GM12875 (cell line): ENCODE results near the gene MAML2.
"Not testable (repeated sequence)": the region's sequence is repeated elsewhere in the genome, so short reads cannot be mapped to it uniquely, and the experiment has no call there.

Experiments
- H3K4me3 ChIP-seq: one replicate; pipeline ENCODE4 v1.5.1; 2011; ENCODE audit warnings: low read depth, low read length, control low read depth
- CTCF ChIP-seq: IDR thresholded peaks from 2 replicates; pipeline ENCODE4 v1.5.1; 2011; ENCODE audit warnings: low read depth, mild to moderate bottlenecking, control low read depth, inconsistent platforms, low read length, moderate library complexity, borderline replicate concordance; ENCODE audit not compliant: insufficient read depth

Gene MAML2

GRCh38 chr11:96293598-96294021 is 49.4 kb downstream of the MAML2 start:
- no peak overlapping the region for H3K4me3 ChIP-seq
- TF ChIP-seq CTCF = no peak

GRCh38 chr11:96293109-96293508 is 49.9 kb downstream of the MAML2 start:
- no peak for TF ChIP-seq CTCF
- H3K4me3 ChIP-seq = no peak overlapping the region

GRCh38 chr11:96292291-96293010 is 50.5 kb downstream of the MAML2 start:
- no peak overlapping the region for H3K4me3 ChIP-seq
- TF ChIP-seq CTCF = no peak

- no peak for TF ChIP-seq CTCF
- H3K4me3 ChIP-seq = no peak overlapping the region
These were observed 52.4 kb downstream of the MAML2 start for GRCh38 chr11:96290631-96291030.

- TF ChIP-seq CTCF = no peak
- no peak overlapping the region for H3K4me3 ChIP-seq
These were observed 53.0 kb downstream of the MAML2 start for GRCh38 chr11:96290031-96290430.

GRCh38 chr11:96288915-96289314 is 54.1 kb downstream of the MAML2 start:
- no peak overlapping the region for H3K4me3 ChIP-seq
- no peak for TF ChIP-seq CTCF

- no peak overlapping the region for H3K4me3 ChIP-seq
- TF ChIP-seq CTCF = no peak
These were observed 55.1 kb downstream of the MAML2 start for GRCh38 chr11:96287822-96288439.

- not testable (repeated sequence) for H3K4me3 ChIP-seq
These were observed 57.0 kb downstream of the MAML2 start for GRCh38 chr11:96285985-96286384.
